ENCODE data around the gene SLC2A4RG.

The SLC2A4RG gene

DNA sequence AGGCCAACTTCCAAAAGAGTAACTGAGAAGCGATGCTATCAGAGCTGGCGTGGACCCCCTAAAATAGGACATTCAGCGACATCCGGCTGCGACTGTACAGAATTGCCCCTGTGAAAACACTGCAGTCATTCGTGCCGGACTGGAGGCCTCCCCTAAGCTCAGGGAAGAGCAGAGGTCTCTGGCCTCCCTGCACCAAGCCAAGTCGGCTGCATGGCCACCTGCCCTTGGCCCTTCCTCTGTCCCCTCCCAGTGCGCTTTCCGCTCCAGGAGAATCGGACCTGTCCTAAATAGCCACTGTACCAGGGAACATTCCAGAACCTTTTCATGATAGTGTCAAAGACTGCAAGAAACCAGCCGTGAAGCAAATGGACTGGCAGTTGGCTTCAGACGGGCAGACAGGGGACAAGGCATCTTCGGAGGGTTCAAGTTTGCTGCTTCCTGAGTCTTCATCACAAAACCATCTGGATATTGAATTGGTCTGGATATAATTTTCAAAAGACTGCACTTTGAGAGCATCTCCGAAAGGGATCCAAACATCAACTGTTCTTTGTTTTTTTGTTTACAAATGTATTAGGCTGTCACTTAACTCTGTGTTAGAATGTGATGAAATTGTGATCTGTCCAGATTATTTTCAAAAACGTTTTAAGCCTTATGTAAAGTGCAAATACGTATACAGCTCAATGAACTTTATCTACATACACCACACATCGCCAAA lies 16.5 kb downstream of the SLC2A4RG start:
- TF ChIP-seq GATA1 (IDR thresholded peaks at IDR 0.05; ENCODE audit: low read depth, low read length) (no peak), POLR2A (IDR thresholded peaks at IDR 0.05; ENCODE audit: low read length) (no peak)
- no peak for DNase-seq

DNA sequence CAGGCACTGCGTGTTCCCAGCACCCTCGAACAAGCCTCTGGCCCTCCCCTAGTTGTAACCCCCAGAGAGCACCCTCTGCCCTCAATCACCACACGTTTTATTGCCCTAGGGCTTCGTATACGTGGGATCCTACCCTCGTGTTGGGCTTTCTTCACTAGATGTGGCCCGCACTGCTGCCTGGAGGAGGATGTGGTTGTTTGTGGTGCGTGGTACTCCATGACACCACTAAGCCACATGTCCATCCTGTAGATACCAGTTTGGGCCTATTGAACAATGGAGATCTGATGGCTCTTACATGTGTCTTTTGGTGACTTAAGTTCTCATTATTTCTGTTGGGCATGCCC lies 17.0 kb downstream of the SLC2A4RG start:
- TF ChIP-seq POLR2A (IDR thresholded peaks at IDR 0.05; ENCODE audit: low read length) (no peak), GATA1 (IDR thresholded peaks at IDR 0.05; ENCODE audit: low read depth, low read length) (no peak)
- DNase-seq = no peak

DNA sequence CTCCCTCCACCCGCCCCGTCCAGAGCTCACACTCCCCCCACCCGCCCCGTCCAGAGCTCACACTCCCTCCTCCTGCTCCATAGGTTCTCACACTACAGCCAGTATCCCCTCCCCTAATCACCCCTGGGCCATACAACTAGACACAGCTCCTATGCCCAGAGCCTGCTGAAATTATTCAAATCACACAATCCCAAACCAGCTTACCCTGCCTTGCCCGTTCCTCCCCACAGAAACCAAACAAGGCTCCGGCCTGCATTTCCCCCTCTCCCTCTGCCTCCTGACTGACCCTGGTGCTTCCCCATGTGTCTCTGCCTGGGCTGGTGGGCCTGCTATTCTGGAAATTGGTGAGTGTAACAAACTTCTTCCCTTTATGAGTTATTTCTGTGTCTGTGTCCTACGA lies 18.6 kb downstream of the SLC2A4RG start:
- TF ChIP-seq POLR2A (IDR thresholded peaks at IDR 0.05; ENCODE audit: low read length) (no peak), GATA1 (IDR thresholded peaks at IDR 0.05; ENCODE audit: low read depth, low read length) (no peak)
- no peak for DNase-seq

DNA sequence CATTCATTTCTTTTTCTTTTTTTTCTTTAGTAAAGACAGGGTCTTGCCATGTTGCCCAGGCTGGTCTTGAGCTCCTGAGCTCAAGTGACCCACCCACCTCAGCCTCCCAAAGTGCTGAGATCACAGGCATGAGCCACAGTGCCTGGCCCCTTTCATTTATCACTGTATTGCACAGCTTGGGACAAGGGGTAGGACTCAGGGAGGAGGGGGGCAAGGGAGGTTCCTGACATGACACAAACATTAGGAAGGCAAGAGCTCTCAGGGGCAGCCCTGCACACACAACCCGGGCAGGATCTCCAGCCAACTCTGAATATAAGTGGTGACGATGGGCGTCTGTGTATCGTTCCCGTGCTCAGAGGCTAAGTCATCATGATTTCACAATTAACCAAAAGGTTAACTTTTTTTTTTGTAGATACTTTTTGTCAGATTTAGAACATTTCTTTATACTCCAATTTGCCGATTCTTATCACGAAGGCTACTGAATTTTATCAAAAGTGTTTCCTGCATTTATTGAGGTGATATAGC lies 19.9 kb downstream of the SLC2A4RG start:
- TF ChIP-seq POLR2A (IDR thresholded peaks at IDR 0.05; ENCODE audit: low read length) = no peak
- no peak for TF ChIP-seq GATA1 (IDR thresholded peaks at IDR 0.05; ENCODE audit: low read depth, low read length)
- no peak for DNase-seq

DNA sequence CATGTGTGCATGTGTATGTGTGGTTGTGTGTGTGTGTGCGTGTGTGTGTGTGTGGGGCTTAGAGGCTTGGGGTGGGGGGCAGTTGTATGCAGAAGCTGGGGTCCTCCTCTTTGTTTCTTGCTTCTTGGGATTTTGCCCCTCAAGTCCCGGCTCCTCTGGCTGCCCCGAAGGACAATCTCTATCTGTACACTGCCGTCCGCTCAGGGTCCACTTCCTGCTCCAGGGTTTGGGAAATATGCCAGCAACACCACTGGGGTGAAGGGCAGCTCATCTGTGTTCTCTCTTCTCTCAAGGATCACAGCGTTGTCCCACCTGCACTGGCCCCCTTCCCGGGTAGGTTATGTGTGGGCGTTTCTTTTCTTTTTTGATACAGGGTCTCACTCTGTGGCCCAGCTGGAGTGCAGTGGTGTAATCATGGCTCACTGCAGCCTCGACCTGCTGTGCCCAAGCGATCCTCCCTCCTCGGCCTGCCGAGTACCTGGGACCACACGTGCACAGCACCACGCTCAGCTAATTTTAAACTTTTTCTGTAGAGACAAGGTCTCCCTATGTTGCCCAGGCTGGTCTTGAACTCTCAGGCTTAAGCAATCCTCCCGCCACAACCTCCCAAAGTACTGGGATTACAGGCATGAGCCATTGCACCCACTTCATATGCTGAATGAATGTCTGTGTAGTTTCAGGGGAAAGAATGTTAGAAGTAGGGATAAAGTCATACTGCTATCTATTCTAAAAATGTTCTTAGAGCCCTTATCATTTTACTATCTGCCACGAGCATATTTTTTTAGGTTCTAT lies 25.7 kb downstream of the SLC2A4RG start:
- no peak for TF ChIP-seq POLR2A (IDR thresholded peaks at IDR 0.05; ENCODE audit: low read length)
- TF ChIP-seq GATA1 (IDR thresholded peaks at IDR 0.05; ENCODE audit: low read depth, low read length) = no peak
- no peak for DNase-seq

DNA sequence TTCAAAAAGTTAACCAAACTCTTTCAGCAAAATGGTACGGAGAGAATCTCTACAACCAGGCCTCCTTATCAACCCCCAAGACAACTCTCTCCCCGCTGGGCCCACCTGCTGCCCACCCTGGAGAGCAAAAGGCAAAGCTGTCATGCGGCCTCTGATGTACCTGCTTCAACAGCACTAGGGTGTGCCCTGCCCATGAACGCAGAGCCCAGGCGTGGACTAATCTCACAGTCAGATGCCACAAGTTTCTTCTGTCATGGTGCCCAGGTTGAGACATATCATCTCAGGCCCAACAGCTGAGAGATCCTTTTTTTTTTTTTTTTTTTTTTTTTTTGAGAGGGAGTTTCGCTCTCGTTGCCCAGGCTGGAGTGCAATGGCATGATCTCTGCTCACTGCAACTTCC lies 26.3 kb downstream of the SLC2A4RG start:
- TF ChIP-seq GATA1 (IDR thresholded peaks at IDR 0.05; ENCODE audit: low read depth, low read length) (no peak), POLR2A (IDR thresholded peaks at IDR 0.05; ENCODE audit: low read length) (no peak)
- DNase-seq = no peak

DNA sequence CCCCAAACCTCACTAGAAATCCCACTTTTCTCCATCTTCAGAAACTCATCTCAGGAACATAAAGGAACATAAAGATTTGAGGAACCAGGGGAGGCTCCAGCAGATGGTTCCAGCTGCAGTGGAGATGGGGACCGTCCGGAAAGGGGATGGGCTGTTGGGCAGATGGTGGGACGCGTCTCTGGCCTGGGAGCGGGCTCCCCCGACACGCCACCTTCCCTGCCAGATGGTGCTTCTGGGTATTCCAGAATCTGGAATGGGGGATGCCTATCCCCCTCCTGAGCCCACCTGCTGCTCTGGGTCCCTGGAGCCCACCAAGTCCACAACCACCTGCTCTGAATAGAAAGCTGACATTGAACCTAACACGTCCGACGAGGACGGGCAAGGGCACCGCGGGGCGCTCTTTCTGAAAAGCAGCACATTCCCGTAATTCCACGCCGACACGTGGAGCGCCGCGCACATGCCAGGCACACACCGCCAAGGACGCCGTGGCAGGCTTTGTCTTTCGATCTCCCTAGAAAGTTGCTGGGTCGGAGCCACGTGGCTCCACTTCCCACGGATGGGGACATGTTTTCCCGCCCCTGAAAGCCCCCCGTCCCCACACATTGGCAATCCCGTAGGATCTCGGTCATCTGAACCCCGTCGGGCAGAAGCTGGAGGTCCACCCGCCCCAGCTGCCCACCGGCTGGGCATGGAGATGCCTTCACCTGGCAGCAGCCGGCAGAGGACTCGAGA lies 27.3 kb downstream of the SLC2A4RG start:
- TF ChIP-seq GATA1 (IDR thresholded peaks at IDR 0.05; ENCODE audit: low read depth, low read length) (no peak), POLR2A (IDR thresholded peaks at IDR 0.05; ENCODE audit: low read length) (no peak)
- no peak for DNase-seq

DNA sequence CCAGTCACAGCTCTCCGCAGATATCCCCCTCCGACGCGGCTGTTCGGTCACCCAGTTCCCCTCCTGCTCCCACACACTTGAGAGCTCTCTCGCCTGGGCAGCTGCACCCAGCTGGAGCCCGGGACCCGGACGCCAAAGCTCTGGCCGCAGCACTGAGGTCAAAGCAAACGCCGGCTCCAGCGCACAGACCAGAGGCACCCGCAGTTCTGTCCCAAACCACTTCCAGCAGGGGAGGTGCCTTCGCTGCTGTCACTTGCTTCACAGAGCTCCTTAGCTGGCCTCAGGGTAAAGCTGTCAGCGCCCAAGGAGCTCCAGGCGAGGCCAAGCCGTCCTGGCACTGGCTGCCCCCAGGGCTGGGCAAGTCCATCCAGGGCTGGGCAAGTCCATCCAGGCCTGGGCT lies 27.9 kb downstream of the SLC2A4RG start:
- TF ChIP-seq GATA1 (IDR thresholded peaks at IDR 0.05; ENCODE audit: low read depth, low read length) (no peak), POLR2A (IDR thresholded peaks at IDR 0.05; ENCODE audit: low read length) (no peak)
- no peak for DNase-seq

DNA sequence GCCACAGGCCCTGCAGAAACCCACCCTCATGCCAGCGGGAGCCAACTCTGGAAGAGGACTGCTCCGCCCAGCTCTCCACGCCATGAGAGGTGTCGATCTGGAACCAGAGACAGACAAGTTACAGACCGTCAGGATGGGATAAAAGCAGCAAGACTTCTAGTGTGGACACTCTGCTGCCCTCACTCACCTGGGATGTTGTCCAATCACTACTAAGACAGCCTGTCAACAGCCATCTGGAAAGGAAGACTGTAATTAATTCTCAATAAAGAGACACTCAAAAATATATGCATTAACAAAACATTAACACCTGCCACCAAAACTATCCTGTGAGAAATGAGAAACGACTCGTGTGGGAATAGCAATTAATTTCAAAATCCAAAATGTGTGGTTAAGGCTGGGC lies 28.3 kb downstream of the SLC2A4RG start:
- DNase-seq = no peak
- TF ChIP-seq POLR2A (IDR thresholded peaks at IDR 0.05; ENCODE audit: low read length) = no peak
- no peak for TF ChIP-seq GATA1 (IDR thresholded peaks at IDR 0.05; ENCODE audit: low read depth, low read length)

DNA sequence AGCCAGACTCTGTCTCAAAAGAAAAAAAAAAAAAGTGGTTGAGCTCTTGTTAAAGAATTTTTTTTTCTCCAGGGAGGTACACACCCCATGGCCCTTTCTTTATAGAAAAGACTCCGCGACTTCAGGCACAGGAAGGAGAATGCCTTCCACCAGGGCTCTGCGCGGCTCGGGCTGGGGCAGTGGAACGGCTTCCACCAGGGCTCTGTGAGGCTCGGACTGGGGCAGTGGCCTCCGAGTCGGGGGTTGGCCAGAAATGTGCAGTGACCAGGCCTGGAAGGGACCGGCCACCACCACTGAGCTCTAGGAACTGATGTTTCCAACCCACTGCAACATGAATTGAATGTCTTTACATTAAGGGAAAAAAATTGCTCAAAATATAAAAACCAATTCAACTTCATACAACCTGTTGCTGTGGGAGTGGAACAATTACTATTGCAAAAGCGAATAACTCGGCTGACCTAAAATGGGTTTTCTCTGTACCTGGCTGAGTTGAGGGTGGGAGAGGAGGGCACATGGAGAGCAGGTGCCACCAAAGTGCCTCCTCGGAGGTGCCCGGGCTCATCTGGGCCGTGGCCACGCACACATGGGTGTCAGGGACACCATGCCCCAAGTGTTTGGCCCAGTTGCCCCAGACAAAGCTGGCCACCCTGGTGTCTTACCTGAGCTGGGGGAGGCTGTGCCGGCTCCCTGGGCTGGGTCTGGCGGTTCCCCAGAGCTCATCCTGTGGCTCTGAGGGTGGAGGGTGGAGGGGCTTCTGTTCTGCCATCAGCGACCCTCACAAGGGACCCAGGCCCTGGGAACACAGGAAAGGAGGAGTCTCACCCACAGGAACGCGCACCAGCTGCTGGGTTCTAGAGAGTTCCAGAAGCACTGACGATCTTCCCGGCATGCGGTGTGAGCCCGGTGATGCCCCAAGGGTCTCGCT lies 29.3 kb downstream of the SLC2A4RG start:
- DNase-seq = no peak
- TF ChIP-seq GATA1 (IDR thresholded peaks at IDR 0.05; ENCODE audit: low read depth, low read length) (no peak), POLR2A (IDR thresholded peaks at IDR 0.05; ENCODE audit: low read length) (no peak)

DNA sequence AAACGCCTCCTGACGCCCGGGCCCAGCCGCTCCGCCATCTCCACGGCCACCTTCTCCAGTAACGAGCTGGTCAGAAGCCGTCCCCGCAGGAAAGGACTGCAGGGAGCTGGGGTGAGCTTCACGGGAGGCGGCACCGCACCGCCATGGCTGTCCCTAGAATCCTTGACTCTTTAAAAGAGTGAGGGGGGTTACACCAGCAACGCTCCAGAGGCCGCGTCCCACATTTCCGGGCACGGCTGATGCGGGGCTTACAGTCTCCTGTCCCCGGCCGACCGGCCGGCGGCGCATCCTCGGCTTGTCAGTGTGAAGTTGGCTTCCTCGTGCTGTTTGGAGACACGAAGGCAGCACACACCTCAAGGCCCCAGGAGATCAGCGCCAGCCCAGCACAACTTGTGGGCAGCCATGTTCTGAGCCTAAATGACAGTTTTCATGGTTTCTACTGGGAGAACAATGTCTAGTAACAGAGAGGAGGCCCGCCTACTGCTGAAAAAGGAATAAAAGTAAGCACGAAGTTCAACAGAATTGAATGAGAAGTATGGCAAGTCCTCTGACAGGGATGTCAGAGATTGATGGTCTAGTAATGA lies 30.4 kb downstream of the SLC2A4RG start:
- no peak for DNase-seq
- TF ChIP-seq POLR2A (IDR thresholded peaks at IDR 0.05; ENCODE audit: low read length) (no peak), GATA1 (IDR thresholded peaks at IDR 0.05; ENCODE audit: low read depth, low read length) (no peak)

DNA sequence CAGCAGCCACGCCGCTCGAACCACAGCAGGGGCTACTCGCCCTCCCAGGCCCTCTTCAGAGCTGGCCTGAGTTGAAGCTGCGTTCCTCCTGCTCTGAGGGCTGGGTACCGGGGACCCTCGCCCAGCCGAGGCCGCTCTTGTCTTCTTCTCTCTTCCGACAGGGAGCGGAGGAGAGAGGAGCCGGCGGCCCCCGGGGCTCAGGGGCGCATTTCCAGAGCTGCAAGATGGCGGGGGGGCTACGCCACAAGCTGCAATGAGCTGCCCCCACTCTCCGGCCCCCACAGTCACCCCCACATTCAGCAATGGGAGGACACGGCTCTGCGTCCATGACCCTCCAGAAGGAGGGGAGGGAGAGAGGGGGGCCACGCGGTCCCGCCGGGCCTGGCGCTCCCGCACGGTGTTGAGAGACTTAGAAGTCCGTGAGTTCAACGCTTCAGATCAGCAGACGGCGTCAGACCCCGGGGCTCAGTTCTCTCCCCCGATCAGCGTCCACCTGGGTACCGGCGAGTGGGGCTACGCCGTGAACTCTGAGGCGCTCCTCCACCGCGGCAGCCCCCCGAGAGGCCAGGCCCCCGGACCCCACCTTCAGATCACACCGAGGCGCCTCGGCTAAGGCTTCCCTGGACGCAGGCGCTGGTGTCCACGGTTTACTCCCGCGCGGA lies 31.6 kb downstream of the SLC2A4RG start:
- no peak for DNase-seq
- no peak for TF ChIP-seq POLR2A (IDR thresholded peaks at IDR 0.05; ENCODE audit: low read length)
- no peak for TF ChIP-seq GATA1 (IDR thresholded peaks at IDR 0.05; ENCODE audit: low read depth, low read length)

All from erythroblast (primary cell).